ENCODE measurements around the gene LPCAT2.
A peak's percentile ranks its signal among the peaks of the same experiment; 100 is the strongest.

The LPCAT2 gene

GRCh38 chr16:55508941-55509931 is at the start of gene LPCAT2:
LPCAT2 (plus strand) TSS chr16:55509072; CDS start chr16:55509182, 110 bp downstream.
- no peak for DNase-seq

- no peak for DNase-seq
These were observed 46.6 kb upstream of the LPCAT2 start for GRCh38 chr16:55462241-55462640.

GRCh38 chr16:55464375-55464774 is 44.5 kb upstream of the LPCAT2 start:
- no peak for DNase-seq

- DNase-seq = peak; percentile 65
These were observed 43.6 kb upstream of the LPCAT2 start for GRCh38 chr16:55465077-55465896.

GRCh38 chr16:55466209-55466608 is 42.7 kb upstream of the LPCAT2 start:
- DNase-seq = no peak

GRCh38 chr16:55467898-55468297 is 41.0 kb upstream of the LPCAT2 start:
- DNase-seq = no peak

GRCh38 chr16:55468352-55468990 is 40.4 kb upstream of the LPCAT2 start:
- DNase-seq = no peak

- DNase-seq = no peak
These were observed 38.9 kb upstream of the LPCAT2 start for GRCh38 chr16:55469821-55470532.

- no peak for DNase-seq
These were observed 38.1 kb upstream of the LPCAT2 start for GRCh38 chr16:55470533-55471371.

GRCh38 chr16:55471448-55472097 is 37.3 kb upstream of the LPCAT2 start:
- DNase-seq = no peak

GRCh38 chr16:55473587-55473986 is 35.3 kb upstream of the LPCAT2 start:
- DNase-seq = no peak

- DNase-seq = no peak
These were observed 34.1 kb upstream of the LPCAT2 start for GRCh38 chr16:55474821-55475220.

- no peak for DNase-seq
These were observed 33.0 kb upstream of the LPCAT2 start for GRCh38 chr16:55475919-55476318.

- DNase-seq = no peak
These were observed 32.0 kb upstream of the LPCAT2 start for GRCh38 chr16:55476625-55477533.

GRCh38 chr16:55477736-55478135 is 31.1 kb upstream of the LPCAT2 start:
- no peak for DNase-seq

GRCh38 chr16:55478827-55479429 is 29.9 kb upstream of the LPCAT2 start, which contains the start of gene MMP2:
MMP2 (plus strand) TSS chr16:55479198; CDS start chr16:55479480, 282 bp downstream.
- peak; percentile 19 for DNase-seq

- no peak for DNase-seq
These were observed 29.3 kb upstream of the LPCAT2 start for GRCh38 chr16:55479430-55480140.

- peak; percentile 45 for DNase-seq
These were observed 28.6 kb upstream of the LPCAT2 start for GRCh38 chr16:55480228-55480655.

Data from GOT3 (cell line).